AG04450 (cell line): ENCODE results near the gene CHST4. TPM values are rescaled to one million over a fixed set of nuclear protein-coding genes. Genes with fewer than 3 reads are reported as not detected.

Experiments
- CTCF ChIA-PET: fragments of 300-600, 350-600 bp; formaldehyde crosslinking; extraction: SDS; loops from one replicate; lab custom pipeline; 2022; ENCODE audit warnings: antibody characterized with exemption, inconsistent platforms; lab: Charles Lee
- POLR2A ChIA-PET: fragments of 350-600 bp; formaldehyde crosslinking; extraction: SDS; loops from one replicate; lab custom pipeline; 2021; ENCODE audit warnings: antibody characterized with exemption, inconsistent platforms; lab: Yijun Ruan, JAX
- DNase-seq: peaks from one replicate; pipeline ENCODE4 v3.0.0-alpha.2; 2011; ENCODE audit warnings: low read depth, low spot score
- H3K27ac ChIP-seq: one replicate; pipeline ENCODE4 v1.5.1; 2012; ENCODE audit warnings: low read depth, low read length, control low read depth
- H3K27me3 ChIP-seq: one replicate; pipeline ENCODE4 v1.6.0; 2012; ENCODE audit warnings: low read length; ENCODE audit not compliant: control insufficient read depth, insufficient read depth
- H3K4me3 ChIP-seq: 2 replicates; pipeline ENCODE4 v1.5.1; 2011; ENCODE audit warnings: mild to moderate bottlenecking, low read depth, low read length, control low read depth
- H3K9me3 ChIP-seq: 2 replicates; pipeline ENCODE4 v1.5.1; 2012; ENCODE audit warnings: low read length; ENCODE audit not compliant: control insufficient read depth, insufficient read depth
- polyA plus RNA-seq: library from polyadenylated mRNA; depleted of rRNA; stranded (reverse); fragments of >200 nt; gene quantifications from 2 replicates; pipeline ENCODE4 v1.2.3, GENCODE V29; 2011
- TF ChIP-seq, protein P1 (sequence below): IDR thresholded peaks from 2 replicates; pipeline ENCODE4 v1.5.1; 2011; ENCODE audit warnings: low read depth, low read length, control low read depth, inconsistent platforms

The CHST4 gene
- polyA plus RNA-seq, 1 experiment: not detected

GRCh38 chr16:71567931-71568330, 41.7 kb downstream of the CHST4 start:
- POLR2A ChIA-PET: no interaction called here
- Histone ChIP-seq H3K4me3 (no peak overlapping the region), H3K9me3 (no peaks in the 10 kb centered on the region), H3K27ac (no peak overlapping the region), H3K27me3 (peaks cover 3% of the 10 kb centered on the region)
- DNase-seq: no peak
- CTCF ChIA-PET: interaction anchor here (0.8 kb wide), 1 partner anchor 88 kb away, joined by 3 read pairs; no protein-coding TSS in a partner anchor
- TF ChIP-seq, protein P1, sequence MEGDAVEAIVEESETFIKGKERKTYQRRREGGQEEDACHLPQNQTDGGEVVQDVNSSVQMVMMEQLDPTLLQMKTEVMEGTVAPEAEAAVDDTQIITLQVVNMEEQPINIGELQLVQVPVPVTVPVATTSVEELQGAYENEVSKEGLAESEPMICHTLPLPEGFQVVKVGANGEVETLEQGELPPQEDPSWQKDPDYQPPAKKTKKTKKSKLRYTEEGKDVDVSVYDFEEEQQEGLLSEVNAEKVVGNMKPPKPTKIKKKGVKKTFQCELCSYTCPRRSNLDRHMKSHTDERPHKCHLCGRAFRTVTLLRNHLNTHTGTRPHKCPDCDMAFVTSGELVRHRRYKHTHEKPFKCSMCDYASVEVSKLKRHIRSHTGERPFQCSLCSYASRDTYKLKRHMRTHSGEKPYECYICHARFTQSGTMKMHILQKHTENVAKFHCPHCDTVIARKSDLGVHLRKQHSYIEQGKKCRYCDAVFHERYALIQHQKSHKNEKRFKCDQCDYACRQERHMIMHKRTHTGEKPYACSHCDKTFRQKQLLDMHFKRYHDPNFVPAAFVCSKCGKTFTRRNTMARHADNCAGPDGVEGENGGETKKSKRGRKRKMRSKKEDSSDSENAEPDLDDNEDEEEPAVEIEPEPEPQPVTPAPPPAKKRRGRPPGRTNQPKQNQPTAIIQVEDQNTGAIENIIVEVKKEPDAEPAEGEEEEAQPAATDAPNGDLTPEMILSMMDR: no peak

- H3K27me3 ChIP-seq: peaks cover 3% of the 10 kb centered on the region
- POLR2A ChIA-PET: no interaction called here
- H3K4me3 ChIP-seq: no peak overlapping the region
- H3K9me3 ChIP-seq: no peaks in the 10 kb centered on the region
- no peak for DNase-seq
- CTCF ChIA-PET: no interaction called here
- TF ChIP-seq, protein P1: no peak
- no peak overlapping the region for H3K27ac ChIP-seq
These were observed 42.3 kb downstream of the CHST4 start for GRCh38 chr16:71568551-71568950.

DNA sequence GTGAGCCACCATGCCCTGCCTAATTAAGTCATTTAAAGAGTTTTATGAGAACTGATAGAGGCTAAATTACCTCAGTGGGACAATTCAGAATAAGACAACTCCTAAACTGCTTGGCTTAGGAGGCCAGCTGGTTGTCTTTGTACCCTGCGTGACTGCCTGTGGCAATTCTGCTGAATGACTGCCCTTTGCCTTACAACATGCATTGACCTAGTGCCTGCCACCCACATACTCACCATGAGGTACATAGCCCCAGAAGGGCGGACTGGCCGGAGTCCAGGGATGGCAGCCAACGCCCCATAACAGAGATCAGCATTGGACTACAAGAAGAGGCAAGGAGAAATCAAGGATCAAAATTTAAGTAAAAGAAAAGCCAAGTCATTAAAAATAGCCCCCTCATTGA, 43.4 kb downstream of the CHST4 start:
- Histone ChIP-seq H3K9me3 (no peaks in the 10 kb centered on the region), H3K27me3 (peaks cover 3% of the 10 kb centered on the region), H3K4me3 (no peak overlapping the region), H3K27ac (no peak overlapping the region)
- ChIA-PET CTCF (interaction anchor here (2.1 kb wide), 1 partner anchor 41 kb away, joined by 7 read pairs; no protein-coding TSS in a partner anchor), POLR2A (no interaction called here)
- TF ChIP-seq, protein P1: no peak
- DNase-seq: no peak

DNA sequence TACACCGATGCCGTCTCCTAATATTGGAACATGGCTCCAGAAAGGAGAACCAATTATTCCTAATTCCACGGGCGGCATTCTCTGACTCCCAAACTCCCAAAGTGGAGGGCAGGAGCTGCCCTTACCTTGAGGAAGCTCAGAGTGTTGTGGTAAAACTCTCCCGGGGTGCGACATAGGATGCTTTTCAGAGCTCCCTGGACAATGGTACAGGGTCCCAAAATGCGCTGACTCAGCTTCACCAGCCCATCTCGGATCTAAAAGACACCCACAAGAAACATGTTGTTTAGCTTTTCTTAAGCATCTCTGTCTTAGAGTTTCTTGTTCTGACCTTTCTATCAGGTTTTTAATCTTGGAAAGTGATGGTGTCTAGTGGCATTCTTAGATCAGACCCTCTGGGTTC, 43.9 kb downstream of the CHST4 start:
- H3K9me3 ChIP-seq: no peaks in the 10 kb centered on the region
- DNase-seq: no peak
- H3K4me3 ChIP-seq: no peak overlapping the region
- TF ChIP-seq, protein P1: no peak
- peaks cover 3% of the 10 kb centered on the region for H3K27me3 ChIP-seq
- POLR2A ChIA-PET: no interaction called here
- CTCF ChIA-PET: interaction anchor here (2.1 kb wide), 1 partner anchor 41 kb away, joined by 7 read pairs; no protein-coding TSS in a partner anchor
- H3K27ac ChIP-seq: no peak overlapping the region

- ChIA-PET CTCF (no interaction called here), POLR2A (no interaction called here)
- H3K27ac ChIP-seq: no peak overlapping the region
- H3K27me3 ChIP-seq: peaks cover 3% of the 10 kb centered on the region
- no peak overlapping the region for H3K4me3 ChIP-seq
- no peaks in the 10 kb centered on the region for H3K9me3 ChIP-seq
- TF ChIP-seq, protein P1: no peak
- no peak for DNase-seq
These were observed 46.4 kb downstream of the CHST4 start for GRCh38 chr16:71572497-71573116.
